ENCODE measurements around the gene VIM.

The VIM gene

GRCh38 chr10:17210361-17210760 is 17.7 kb upstream of the VIM start:
- DNase-seq: no peak

- DNase-seq: no peak
These were observed 15.2 kb upstream of the VIM start for GRCh38 chr10:17212802-17213221.

DNA sequence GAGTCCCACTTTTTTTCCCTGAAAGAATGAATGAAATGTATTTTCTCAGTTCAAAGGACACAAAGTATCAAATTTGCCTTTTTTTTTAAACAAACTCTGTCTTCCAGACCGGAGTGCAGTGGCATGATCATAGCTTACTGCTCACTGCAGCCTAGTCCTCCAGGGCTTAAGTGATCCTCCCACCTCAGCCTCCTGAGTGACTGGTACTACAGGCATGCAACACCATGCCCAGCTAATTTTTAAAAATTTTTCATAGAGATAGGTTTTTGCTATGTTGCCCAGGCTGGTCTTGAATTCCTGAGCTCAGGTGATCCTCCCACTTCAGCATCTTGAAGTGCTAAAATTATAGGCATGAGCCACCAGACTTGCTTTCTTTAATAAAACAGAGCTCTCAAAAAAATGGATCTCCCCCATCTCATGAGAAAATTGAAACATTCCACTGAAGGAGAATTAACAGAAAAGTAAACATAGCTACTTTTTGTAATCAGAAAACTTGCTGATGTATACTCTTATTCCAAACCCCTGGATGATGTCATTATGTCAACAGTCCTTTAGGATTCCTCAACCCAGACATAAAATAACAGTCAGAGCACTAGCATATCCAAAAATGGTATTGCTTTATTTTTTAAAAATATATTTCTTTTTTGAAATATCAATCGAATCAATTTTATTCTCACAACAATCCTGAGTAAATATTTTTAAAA is 14.2 kb upstream of the VIM start:
- no peak for DNase-seq

- no peak for DNase-seq
These were observed 13.5 kb upstream of the VIM start for GRCh38 chr10:17214526-17214925.

- DNase-seq: no peak
These were observed 12.9 kb upstream of the VIM start for GRCh38 chr10:17214971-17215781.

- no peak for DNase-seq
These were observed 12.3 kb upstream of the VIM start for GRCh38 chr10:17215782-17216122.

DNA sequence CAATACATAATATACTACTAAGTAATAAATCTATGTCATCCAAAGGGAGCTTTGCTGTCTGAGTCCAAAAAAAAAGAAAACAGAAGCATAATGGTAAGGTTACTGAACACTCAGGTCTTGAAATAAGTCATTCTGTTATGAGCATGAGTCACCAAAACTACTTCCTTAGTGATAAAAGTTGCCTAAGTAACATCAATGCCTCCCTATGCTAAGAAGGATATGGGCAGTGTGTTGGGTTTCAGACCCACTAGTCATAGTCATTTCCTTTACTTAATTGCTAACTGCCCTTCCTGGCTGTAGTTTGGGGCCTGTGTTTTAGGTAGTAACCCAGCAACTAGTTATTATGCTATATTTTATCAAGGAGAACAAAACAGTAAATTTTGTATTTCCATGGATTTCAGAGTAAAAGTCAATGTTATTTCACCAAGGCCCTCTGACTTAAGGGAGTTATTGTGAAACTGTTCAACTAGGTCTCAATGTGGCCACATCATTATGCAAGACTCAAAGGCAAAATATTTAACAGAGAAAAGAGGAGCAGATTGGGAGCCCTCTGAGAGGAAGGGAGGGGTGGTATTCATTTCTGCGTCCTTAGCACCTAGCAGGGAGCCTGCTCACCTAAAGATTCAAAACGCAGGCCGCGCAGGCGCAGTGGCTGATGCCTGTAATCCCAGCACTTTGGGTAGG is 11.7 kb upstream of the VIM start:
- DNase-seq: no peak

DNA sequence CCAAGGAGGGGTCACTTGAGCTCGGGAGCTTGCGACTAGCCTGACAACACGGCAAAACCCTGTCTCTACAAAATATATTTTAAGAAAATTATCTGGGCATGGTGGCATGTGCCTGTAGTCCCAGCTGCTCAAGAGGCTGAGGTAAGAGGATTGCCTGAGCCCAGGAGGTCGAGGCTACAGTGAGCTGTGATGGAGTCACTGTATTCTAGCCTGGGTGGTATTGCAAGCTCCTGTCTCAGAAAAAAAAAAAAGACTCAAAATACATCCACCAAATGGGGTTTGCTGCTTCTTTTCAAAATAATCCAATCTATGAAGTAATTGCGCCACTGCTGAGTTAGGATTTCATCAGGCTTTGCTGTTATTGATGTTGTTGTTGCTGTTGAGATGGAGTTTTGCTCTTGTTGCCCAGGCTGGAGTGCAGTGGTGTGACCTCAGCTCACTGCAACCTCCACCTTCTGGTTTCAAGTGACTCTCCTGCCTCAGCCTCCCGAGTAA is 11.1 kb upstream of the VIM start:
- no peak for DNase-seq

DNA sequence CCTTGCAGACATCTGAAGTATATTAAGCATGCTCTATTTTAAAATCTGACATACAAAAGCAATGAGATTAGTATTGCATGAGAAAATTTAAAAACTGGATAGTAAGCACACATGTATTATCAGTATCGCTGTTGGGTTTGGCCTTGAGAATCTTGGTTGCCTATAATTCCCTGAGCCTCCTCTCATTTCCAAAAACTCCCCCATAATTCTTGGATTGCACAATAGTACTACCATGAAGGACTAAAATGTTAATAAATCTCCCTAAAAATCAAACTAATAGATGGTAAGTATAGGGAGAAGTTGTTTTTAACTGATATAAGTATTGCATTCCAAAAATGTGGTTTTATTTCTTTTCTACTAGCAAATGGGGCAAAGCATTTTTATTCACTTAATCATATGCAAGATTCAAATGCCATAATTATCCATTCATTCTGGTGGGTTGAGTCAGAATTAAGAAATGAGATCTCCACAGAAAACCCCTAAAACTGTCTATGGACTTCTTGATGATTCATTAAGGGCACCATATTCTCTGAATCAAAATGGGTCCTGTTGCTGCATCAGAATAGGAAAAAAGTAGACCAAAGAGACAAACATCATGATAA is 10.3 kb upstream of the VIM start:
- no peak for DNase-seq

- DNase-seq: no peak
These were observed 9.0 kb upstream of the VIM start for GRCh38 chr10:17219024-17219423.

DNA sequence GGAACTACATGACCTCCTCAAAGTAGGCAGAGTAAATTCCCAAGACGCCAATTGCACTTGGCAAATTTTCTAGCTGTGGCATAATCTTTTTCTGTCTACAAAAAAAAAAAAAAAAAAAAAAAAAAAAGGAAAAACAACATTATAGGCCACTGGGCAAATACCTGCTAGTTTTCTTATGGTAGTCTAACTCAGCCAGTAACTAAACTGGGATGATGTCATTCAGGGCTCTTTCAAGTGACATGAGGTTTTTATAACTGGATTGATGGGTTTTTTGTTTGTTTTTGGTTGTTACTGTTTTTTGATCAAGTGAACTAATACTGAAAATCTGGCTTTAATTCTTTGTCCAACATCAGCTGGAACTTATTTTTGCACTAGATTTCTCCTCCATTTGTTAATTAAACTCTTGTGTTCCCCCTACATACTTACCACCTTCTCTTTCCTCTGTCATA is 7.4 kb upstream of the VIM start:
- DNase-seq: no peak

GRCh38 chr10:17222329-17222728 is 5.7 kb upstream of the VIM start:
- DNase-seq: no peak

GRCh38 chr10:17225808-17226207 is 2.2 kb upstream of the VIM start:
- DNase-seq: no peak

GRCh38 chr10:17226891-17227303 is 1.1 kb upstream of the VIM start:
- no peak for DNase-seq

- no peak for DNase-seq
These were observed 512 bp upstream of the VIM start for GRCh38 chr10:17227367-17228090.

GRCh38 chr10:17229016-17229716 is 1.1 kb downstream of the VIM start:
- DNase-seq: peak; percentile 68

- DNase-seq: no peak
These were observed 1.6 kb downstream of the VIM start for GRCh38 chr10:17229717-17229966.

GRCh38 chr10:17229967-17230682 is 2.1 kb downstream of the VIM start:
- peak; percentile 81 for DNase-seq

GRCh38 chr10:17231788-17232187 is 3.7 kb downstream of the VIM start:
- DNase-seq: no peak

DNA sequence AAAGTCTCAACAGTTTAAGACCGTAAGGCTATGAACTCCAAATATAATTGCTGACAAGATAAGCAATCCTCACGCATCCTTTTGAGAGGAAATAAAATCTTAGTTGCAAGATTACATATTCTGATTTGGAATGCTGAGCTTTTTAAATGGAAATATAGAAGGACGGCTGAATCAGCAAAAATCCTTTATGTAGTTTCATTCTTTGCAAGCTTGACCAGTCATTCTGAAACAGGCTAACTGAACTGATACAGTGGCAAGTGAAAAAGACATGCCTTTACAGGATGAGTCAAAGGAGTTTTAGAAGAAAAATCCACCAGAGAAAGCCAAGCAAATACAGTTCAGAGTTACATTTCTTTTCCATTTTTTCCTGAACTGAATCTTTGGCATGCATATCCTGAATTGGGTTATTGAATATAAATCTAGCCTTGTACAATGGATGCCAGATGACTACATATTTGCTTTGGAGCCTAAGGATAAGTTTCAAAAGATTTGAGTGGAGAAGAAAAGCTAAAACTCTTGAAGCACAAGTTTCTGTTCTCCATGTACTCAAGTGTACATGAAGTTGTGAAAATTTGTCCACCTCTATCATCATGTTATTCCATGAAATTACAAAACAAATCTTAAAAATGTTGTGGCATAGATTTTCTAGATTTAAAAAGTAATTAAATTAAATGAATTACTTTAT is 4.4 kb downstream of the VIM start:
- no peak for DNase-seq
